ENCODE results near the gene ABHD15.
"Not testable (repeated sequence)": the region's sequence is repeated elsewhere in the genome, so short reads cannot be mapped to it uniquely, and the experiment has no call there.

ABHD15 gene

GRCh38 chr17:29571486-29571882, 4.6 kb upstream of the ABHD15 start:
- no peak for DNase-seq (ENCODE audit: low read depth in 3 of 3)

DNA sequence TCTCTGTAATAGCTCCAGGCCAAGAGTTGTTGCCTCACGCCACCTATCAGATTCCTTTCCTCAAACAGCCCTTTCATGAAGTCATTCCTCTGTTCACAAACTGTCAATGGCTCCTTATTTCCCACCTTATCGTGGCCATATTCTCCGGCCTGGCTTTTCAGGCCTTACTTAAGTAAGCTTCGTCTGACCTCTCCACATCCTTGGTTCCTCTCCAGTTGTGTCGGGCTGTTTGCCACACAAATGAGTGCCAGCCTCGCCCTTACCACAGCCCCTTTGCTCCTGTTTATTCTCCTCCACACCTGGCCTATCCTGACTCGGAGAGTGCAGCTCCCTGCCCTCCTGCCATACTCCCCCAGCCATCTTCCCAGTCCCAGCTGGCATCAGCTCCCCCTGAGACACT, 3.7 kb upstream of the ABHD15 start:
- no peak for DNase-seq (ENCODE audit: low read depth in 3 of 3)

- DNase-seq (ENCODE audit: low read depth in 3 of 3) = no peak
These were observed 2.6 kb upstream of the ABHD15 start for GRCh38 chr17:29569245-29569950.

- peak; percentile 72 to 84 (median 79) for DNase-seq (ENCODE audit: low read depth in 3 of 3)
These were observed 1.8 kb upstream of the ABHD15 start, which contains the start of gene TP53I13 for GRCh38 chr17:29568331-29569244. TP53I13 (plus strand) TSS chr17:29568701; CDS start chr17:29568759, 58 bp downstream.

DNA sequence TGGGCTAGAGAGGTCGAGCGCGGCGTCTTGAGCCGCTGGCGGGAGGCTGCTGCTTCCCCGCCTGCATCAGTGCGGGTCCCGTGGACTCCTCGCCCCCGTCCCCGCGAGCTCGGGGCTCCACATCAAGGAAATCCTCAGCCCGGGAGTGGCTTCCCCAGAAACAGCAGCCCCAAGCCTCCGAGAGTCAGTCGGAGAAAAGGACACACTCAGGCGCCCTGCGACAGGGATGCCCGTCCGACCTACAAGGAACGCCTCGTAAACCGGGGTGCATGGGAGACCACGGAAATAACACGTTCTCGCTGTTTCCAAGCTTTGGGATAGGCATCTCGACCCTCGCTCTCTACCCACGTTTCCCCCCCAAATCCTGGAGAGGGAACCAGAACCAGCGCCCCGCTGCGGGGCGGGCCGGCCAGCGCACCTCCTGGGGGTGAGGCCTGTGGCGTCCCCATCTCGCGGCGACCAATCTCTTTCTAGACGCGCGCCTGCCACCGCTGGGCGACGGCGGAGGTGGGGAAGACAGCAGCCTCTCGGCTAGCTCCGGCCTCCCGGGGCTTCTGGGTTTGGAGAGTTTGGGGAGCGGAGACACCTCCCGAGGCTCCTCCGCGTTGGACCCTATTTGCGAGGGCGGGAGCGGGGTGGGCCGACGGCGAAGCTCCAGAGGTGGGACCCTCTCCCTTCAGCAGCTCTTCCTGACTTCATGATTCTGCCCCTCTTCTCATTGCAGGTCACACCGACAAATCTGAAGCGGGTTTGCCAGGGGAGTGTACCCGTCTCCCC, 905 bp upstream of the ABHD15 start:
- peak in 2 of 3 donors; percentile 69 to 73 for DNase-seq (ENCODE audit: low read depth in 3 of 3)

DNA sequence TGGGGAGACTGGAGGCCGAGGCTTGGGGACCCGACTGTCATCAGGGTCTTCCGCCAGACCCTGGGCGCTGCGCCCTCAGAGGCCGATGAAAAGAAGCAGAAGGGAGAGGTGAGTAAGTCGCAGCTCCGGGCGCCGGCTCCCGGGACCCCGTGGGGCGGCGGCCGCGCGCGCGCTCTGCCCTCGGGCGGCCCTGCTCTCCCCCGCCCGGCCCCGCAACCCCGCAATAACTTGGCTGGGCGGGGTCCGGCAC, 392 bp upstream of the ABHD15 start:
- no peak for DNase-seq (ENCODE audit: low read depth in 3 of 3)

GRCh38 chr17:29565643-29566472, 979 bp downstream of the ABHD15 start:
- peak in 1 of 3 donors; percentile 36 for DNase-seq (ENCODE audit: low read depth in 3 of 3)

- DNase-seq (ENCODE audit: low read depth in 3 of 3) = no peak
These were observed 3.0 kb downstream of the ABHD15 start for GRCh38 chr17:29563816-29564215.

GRCh38 chr17:29562615-29563014, 4.2 kb downstream of the ABHD15 start:
- no peak for DNase-seq (ENCODE audit: low read depth in 3 of 3)

GRCh38 chr17:29561554-29562517, 5.0 kb downstream of the ABHD15 start:
- DNase-seq (ENCODE audit: low read depth in 3 of 3) = no peak

DNA sequence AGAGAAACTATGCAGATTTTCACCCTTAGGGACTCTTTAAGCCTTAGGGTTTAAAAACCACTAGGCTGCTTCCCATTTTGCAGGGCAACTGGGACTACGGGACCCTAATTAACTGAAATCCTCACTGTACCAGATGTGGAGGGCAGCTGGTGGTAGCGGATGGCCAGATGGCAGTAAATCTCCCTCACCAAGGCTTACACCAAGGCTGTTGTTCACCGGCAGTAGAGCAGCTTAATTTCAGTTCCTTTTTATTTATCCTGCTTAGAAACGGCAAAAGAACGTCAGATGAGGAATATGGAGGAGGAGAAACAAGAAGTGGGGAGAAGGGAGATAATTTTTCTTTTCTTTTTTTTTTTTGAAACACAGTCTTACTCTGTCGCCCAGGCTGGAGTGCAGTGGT, 6.5 kb downstream of the ABHD15 start:
- DNase-seq (ENCODE audit: low read depth in 3 of 3) = no peak

DNA sequence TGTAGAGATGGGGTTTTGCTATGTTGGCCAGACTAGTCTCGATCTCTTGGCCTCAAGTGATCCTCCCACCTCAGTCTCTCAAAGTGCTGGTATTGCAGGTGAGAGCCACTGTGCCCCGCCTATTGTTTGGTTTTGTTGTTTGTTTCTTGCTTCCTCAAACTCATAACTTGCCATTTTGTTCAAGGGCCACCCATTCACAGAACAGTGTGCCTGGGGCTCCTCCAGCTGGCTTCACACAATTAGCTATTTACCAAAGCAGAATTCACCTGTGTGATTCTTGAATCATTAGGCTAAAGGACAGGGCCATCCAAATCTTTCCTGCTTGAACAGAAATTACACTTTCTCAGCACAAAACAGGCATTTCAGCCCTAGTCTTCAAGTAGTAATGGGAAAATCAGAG, 7.2 kb downstream of the ABHD15 start:
- no peak for DNase-seq (ENCODE audit: low read depth in 3 of 3)

GRCh38 chr17:29558139-29558538, 8.7 kb downstream of the ABHD15 start:
- not testable (repeated sequence) for DNase-seq (ENCODE audit: low read depth in 3 of 3)

- no peak for DNase-seq (ENCODE audit: low read depth in 3 of 3)
These were observed 9.1 kb downstream of the ABHD15 start for GRCh38 chr17:29557739-29558116.

GRCh38 chr17:29557085-29557738, 9.6 kb downstream of the ABHD15 start:
- no peak for DNase-seq (ENCODE audit: low read depth in 3 of 3)

DNA sequence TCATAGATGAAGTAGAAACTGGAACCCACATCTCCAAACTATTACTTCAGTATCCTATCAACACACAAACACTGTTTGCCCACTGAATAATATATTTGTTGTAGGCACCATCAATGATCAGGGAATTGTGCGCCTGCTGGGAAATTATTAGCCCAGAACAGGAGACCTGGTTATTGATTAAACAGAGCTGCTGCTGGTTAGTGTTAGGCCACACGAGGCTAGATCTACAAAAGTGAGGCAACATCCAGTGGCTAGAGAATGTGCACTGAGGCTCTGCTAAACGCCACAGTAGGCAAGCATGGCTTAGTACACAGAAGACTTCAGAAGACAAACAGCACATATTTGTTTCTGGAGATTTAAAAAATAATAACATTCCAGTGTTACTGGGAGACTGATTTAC, 11.0 kb downstream of the ABHD15 start:
- no peak for DNase-seq (ENCODE audit: low read depth in 3 of 3)

DNA sequence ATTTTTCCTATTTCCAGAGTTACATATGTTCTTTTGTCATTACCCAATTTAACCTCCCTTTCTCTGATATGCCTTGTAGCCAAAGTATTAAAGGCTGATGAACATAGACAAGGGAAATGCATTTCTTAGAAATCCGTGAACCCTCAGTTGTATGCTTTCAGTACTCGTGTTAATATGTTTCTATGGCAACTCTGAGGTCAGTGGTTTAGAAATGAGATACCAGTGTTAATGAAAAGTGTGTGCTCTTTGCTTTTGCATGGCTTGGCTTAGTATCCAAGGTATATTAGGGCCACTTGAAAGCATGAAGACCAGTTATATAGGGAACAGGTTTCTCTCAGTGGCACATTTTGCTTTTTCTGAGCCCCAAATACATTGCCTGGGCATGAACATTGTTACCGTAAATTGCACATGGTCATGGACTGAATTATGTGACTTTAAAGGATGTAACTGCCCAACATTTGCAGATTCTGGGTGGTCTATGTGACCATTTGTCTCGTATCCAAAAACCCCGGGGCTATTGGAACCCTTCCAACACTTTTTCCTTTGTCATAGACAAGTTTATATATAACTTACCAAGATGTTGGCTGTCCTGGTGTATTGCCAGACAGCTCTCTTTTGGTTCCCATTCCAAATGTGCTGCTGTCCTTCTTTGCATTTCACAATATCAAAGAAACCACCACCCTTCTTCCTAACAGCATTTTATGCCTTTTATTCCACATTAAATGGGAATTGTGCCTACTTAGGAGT, 17.5 kb downstream of the ABHD15 start:
- no peak for DNase-seq (ENCODE audit: low read depth in 3 of 3)

GRCh38 chr17:29546830-29547229, 20.0 kb downstream of the ABHD15 start:
- no peak for DNase-seq (ENCODE audit: low read depth in 3 of 3)

- no peak for DNase-seq (ENCODE audit: low read depth in 3 of 3)
These were observed 20.8 kb downstream of the ABHD15 start for GRCh38 chr17:29546085-29546484.
